Measurements from ENCODE around the gene TEX44. TPM values are rescaled to one million over a fixed set of nuclear protein-coding genes. Genes with fewer than 3 reads are reported as not detected.
A peak's percentile ranks its signal among the peaks of the same experiment; 100 is the strongest.

The TEX44 gene
- total and polyA plus RNA-seq, 2 of the 13 experiments (the other 11 are each of a cell fraction or from before 2014, with no cell fraction given): not detected

DNA sequence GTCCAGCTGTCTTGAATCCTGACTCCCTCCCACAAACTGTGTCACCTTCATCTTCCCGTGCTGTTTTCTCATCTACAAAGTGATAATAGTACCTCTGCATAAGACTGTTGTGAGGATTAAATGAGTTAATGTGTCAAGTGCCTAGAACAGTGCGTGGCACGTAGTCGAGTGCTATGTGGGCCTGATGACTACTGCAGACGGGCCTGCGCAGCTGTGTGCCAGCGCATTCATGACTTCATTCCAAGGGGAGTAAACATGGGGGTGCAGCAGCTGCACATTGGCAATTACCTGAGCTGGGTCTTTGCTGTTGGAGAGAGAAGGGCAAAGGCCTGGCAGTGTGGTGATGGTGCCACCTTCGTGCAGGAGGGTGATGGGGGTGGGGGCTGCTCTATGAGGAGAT lies 5.0 kb downstream of the TEX44 start:
- BruUV-seq (replicated peaks): no TSS peak
- TF ChIP-seq KDM5B (CRISPR knock-in tag; IDR thresholded peaks at IDR 0.05; ENCODE audit: borderline replicate concordance) (no peak), ZFY (CRISPR knock-in tag; IDR thresholded peaks at IDR 0.05) (no peak), REL (CRISPR knock-in tag; conservative IDR thresholded peaks at IDR 0.05) (no peak)
- WGBS (ENCODE audit: low lambda C conversion rate): 54% methylated on average over 8 of the region's 8 CpGs
- FAIRE-seq (no peak), ATAC-seq (no peak), DNase-seq (ENCODE audit: low spot score) (no peak)
- peaks cover 6 to 38% of the 10 kb centered on the region in 2 experiments for H3K27me3 ChIP-seq (ENCODE audit: control insufficient read depth in 1 of 2, insufficient read depth in 2 of 2, low read length in 2 of 2)
- H3K4me1 ChIP-seq (ENCODE audit: insufficient read depth, low read length): no peaks in the 10 kb centered on the region
- H3K9ac ChIP-seq (ENCODE audit: insufficient read depth, low read depth, low read length): no peak overlapping the region
- no peaks in the 10 kb centered on the region for H3K9me3 ChIP-seq (ENCODE audit: low read length)
- no peaks in the 10 kb centered on the region for H3K79me2 ChIP-seq (ENCODE audit: insufficient read depth, low read length)
- H4K20me1 ChIP-seq (ENCODE audit: insufficient read depth, low read length): no peaks in the 10 kb centered on the region
- ChIA-PET POLR2A (no interaction called here), CTCF (ENCODE audit: low intra/inter-chr PET ratio, low total read pairs) (no interaction called here)
- H3K36me3 ChIP-seq (replicated peaks in 1 of 2; ENCODE audit: control insufficient read depth in 1 of 2, insufficient read depth in 2 of 2, low read length in 2 of 2): no peaks in the 10 kb centered on the region
- in situ Hi-C loops (cut with HindIII; ENCODE audit: extremely low pct_ligation_motif_present, low pct_unique_long_range_greater_than_20kb) (no loop called here), intact Hi-C loops (cut with micrococcal nuclease; ENCODE audit: unreplicated experiment) (no loop called here)
- H3K4me3 ChIP-seq (replicated peaks in 1 of 3; ENCODE audit: insufficient read depth in 1 of 3, low read depth in 2 of 3, low read length in 3 of 3): no peak overlapping the region
- no peak overlapping the region for H3K27ac ChIP-seq (ENCODE audit: extremely low read length, insufficient read depth, low read length)
- no peak overlapping the region for H3K4me2 ChIP-seq (ENCODE audit: low read depth, low read length)
- H2AFZ ChIP-seq (ENCODE audit: low read length): no peak overlapping the region

DNA sequence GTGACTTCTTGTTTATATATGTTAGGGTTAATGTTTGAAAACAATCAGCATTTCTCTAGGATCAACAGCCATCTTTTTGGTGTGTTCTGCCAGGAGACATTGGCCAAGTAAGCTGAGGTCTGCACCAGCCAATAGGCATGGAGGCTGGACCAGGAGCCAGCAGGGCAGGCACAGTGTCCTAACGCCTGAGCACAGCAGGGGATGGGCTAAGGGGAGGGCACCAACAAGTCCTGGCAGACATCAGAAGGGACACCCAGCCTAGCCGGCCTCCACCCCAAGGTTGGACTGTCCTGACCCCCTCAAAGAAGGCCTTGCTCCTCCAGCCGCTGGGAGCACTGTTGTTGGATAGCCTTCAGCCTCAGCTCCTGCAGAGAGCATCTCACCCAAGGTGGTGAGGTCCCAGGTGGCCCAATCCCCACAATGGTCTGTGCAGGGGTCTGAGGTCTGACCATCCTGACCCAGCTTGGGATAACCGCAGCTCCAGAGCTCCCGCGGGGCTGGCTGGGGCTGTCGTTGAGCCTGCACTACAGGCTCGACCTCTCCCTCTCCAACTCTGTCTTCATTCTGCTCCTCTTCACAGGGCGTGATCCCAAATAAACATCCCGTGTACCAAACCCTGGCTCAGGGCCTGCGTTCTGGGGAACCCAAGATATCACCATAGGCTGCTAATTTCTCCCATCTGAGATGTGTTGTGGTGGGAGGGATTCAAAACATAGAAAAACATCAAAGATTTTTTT lies 8.1 kb downstream of the TEX44 start:
- Histone ChIP-seq H3K27ac (ENCODE audit: extremely low read length, insufficient read depth, low read length) (no peak overlapping the region), H3K4me3 (replicated peaks in 1 of 3; ENCODE audit: insufficient read depth in 1 of 3, low read depth in 2 of 3, low read length in 3 of 3) (no peak overlapping the region), H3K4me2 (ENCODE audit: low read depth, low read length) (no peak overlapping the region), H3K36me3 (replicated peaks in 1 of 2; ENCODE audit: control insufficient read depth in 1 of 2, insufficient read depth in 2 of 2, low read length in 2 of 2) (no peaks in the 10 kb centered on the region), H3K79me2 (ENCODE audit: insufficient read depth, low read length) (no peaks in the 10 kb centered on the region), H2AFZ (ENCODE audit: low read length) (no peak overlapping the region), H4K20me1 (ENCODE audit: insufficient read depth, low read length) (no peaks in the 10 kb centered on the region), H3K9me3 (ENCODE audit: low read length) (no peaks in the 10 kb centered on the region), H3K9ac (ENCODE audit: insufficient read depth, low read depth, low read length) (no peak overlapping the region), H3K27me3 (ENCODE audit: control insufficient read depth in 1 of 2, insufficient read depth in 2 of 2, low read length in 2 of 2) (peaks cover 6 to 28% of the 10 kb centered on the region in 2 experiments; a peak in 4 of 5 replicates), H3K4me1 (ENCODE audit: insufficient read depth, low read length) (peaks cover 19% of the 10 kb centered on the region)
- FAIRE-seq (no peak), DNase-seq (ENCODE audit: low spot score) (no peak), ATAC-seq (no peak)
- intact Hi-C loops (cut with micrococcal nuclease; ENCODE audit: unreplicated experiment) (loop anchor here (1.0 kb wide), 3 partner anchors 37 to 118 kb away; no protein-coding TSS in a partner anchor), in situ Hi-C loops (cut with HindIII; ENCODE audit: extremely low pct_ligation_motif_present, low pct_unique_long_range_greater_than_20kb) (no loop called here)
- no TSS peak for BruUV-seq (replicated peaks)
- POLR2A ChIA-PET: interaction anchor here (1.0 to 2.1 kb wide), 2 partner anchors 17 to 136 kb away, joined by 3 to 5 read pairs; partner anchors contain the start of gene NCL
- 55% methylated on average over 8 of the region's 11 CpGs for WGBS (ENCODE audit: low lambda C conversion rate)
- no peak for TF ChIP-seq ZNF75D (CRISPR knock-in tag; IDR thresholded peaks at IDR 0.05; ENCODE audit: borderline replicate concordance)
- TF ChIP-seq RBFOX2 (IDR thresholded peaks at IDR 0.05; ENCODE audit: low read depth, low read length): no peak
- TF ChIP-seq PHF5A (CRISPR knock-in tag; IDR thresholded peaks at IDR 0.05; ENCODE audit: low read depth, unreplicated experiment): no peak
- TF ChIP-seq, protein P1, sequence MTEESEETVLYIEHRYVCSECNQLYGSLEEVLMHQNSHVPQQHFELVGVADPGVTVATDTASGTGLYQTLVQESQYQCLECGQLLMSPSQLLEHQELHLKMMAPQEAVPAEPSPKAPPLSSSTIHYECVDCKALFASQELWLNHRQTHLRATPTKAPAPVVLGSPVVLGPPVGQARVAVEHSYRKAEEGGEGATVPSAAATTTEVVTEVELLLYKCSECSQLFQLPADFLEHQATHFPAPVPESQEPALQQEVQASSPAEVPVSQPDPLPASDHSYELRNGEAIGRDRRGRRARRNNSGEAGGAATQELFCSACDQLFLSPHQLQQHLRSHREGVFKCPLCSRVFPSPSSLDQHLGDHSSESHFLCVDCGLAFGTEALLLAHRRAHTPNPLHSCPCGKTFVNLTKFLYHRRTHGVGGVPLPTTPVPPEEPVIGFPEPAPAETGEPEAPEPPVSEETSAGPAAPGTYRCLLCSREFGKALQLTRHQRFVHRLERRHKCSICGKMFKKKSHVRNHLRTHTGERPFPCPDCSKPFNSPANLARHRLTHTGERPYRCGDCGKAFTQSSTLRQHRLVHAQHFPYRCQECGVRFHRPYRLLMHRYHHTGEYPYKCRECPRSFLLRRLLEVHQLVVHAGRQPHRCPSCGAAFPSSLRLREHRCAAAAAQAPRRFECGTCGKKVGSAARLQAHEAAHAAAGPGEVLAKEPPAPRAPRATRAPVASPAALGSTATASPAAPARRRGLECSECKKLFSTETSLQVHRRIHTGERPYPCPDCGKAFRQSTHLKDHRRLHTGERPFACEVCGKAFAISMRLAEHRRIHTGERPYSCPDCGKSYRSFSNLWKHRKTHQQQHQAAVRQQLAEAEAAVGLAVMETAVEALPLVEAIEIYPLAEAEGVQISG (CRISPR knock-in tag; IDR thresholded peaks at IDR 0.05): peak; percentile 41; the same call in 1 of the 2 replicates
- CTCF ChIA-PET (ENCODE audit: low intra/inter-chr PET ratio, low total read pairs): interaction anchor here (1.4 to 2.5 kb wide), 3 partner anchors 37 to 83 kb away, joined by 5 to 9 read pairs (median 8); no protein-coding TSS in a partner anchor
